ENCODE results near the gene DNMT3B. TPM values are rescaled to one million over a fixed set of nuclear protein-coding genes. Genes with fewer than 3 reads are reported as not detected.

Gene DNMT3B
- total and polyA plus RNA-seq, 12 donors = 0.12 to 2.0 (median 0.87) TPM; not detected in 1

DNA sequence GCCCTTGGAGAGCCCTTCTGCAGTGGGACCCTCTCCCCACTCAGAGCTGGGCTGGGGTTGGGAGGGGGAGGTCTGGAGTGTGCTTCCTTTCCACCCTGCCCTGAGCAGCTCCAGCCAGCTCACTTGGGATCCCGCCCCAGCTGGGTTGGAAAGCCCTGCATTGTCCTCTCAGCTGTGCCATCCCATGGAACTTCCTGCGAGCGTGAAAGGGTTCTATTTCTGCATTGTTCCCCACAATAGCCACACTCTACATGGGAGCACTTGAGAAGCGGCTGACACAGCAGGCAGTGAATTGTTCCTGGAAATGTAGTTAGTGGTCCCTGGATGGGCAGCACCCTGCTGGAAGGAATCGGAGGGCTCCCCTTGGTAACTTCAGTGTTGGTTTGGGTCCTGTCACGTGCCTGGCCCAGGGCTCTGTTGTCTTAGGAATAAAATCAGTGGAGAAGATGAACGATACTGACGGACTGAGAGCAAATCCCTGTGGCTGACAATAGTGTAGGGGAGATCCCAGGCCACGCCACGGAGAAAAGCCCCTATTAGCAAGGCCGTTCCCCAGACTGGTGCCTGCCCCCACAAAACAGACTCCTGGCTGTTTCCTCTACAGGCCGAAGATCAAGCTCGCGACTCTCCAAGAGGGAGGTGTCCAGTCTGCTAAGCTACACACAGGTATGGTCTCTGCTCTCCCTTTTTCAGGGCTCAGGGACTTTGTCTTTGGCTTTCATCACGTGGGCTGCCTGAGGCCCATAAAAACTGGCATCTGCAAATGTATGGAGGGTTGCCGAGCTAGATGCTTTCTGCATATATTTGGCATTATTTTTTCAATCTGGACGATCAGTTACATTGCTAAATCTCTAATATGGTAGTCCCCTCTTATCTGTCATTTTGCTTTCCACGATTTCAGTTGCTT lies 18.8 kb downstream of the DNMT3B start:
- H3K4me1 ChIP-seq (replicated peaks in 1 of 2) = no peaks in the 10 kb centered on the region
- no peaks in the 10 kb centered on the region for H3K9me3 ChIP-seq (replicated peaks in 1 of 3)
- H3K4me3 ChIP-seq = no peak overlapping the region
- TF ChIP-seq POLR2A (IDR thresholded peaks at IDR 0.05) = no peak
- TF ChIP-seq, protein P1, sequence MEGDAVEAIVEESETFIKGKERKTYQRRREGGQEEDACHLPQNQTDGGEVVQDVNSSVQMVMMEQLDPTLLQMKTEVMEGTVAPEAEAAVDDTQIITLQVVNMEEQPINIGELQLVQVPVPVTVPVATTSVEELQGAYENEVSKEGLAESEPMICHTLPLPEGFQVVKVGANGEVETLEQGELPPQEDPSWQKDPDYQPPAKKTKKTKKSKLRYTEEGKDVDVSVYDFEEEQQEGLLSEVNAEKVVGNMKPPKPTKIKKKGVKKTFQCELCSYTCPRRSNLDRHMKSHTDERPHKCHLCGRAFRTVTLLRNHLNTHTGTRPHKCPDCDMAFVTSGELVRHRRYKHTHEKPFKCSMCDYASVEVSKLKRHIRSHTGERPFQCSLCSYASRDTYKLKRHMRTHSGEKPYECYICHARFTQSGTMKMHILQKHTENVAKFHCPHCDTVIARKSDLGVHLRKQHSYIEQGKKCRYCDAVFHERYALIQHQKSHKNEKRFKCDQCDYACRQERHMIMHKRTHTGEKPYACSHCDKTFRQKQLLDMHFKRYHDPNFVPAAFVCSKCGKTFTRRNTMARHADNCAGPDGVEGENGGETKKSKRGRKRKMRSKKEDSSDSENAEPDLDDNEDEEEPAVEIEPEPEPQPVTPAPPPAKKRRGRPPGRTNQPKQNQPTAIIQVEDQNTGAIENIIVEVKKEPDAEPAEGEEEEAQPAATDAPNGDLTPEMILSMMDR (IDR thresholded peaks at IDR 0.05) = no peak
- H3K27me3 ChIP-seq = no peaks in the 10 kb centered on the region
- no peaks in the 10 kb centered on the region for H3K36me3 ChIP-seq (replicated peaks in 1 of 2)
- intact Hi-C loops (cut with DNase I) = loop anchor here in 1 of 2 donors (10.0 kb wide), 1 partner anchor 524 kb away; no protein-coding TSS in a partner anchor
- no peak overlapping the region for H3K27ac ChIP-seq
- DNase-seq = no peak
- 86 to 94% (median 92%) methylated on average over 18 of the region's 18 CpGs for WGBS, 4 donors

DNA sequence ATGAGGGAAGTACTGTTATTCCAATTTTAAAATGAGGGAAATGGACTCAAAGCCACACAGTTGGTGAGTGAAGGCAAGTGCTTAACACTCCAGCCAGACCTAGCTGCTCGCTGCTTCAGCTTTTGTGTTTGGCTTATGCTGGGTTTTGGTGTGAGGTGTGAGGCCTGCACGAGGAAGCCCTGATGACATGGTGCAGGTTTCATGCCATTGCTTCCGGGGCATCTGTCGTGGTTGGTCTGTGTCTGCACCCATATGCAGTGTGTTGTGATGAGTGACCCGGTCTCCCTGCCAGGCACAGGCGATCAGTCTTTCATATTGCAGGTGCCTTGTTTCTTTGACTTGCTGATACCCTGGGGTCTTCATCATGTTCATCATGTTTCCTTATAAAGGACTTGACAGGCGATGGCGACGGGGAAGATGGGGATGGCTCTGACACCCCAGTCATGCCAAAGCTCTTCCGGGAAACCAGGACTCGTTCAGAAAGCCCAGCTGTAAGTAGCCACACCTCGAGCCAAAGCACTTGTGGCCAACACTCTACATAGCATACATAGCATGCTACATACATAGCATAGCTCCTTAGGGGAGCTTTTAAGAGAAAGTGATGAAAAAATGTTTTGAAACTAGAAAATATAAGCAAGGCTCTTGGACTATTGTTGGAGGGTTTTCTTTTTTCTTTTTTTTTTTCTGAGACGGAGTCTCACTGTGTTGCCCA lies 22.3 kb downstream of the DNMT3B start:
- no peaks in the 10 kb centered on the region for H3K4me1 ChIP-seq (replicated peaks in 1 of 2)
- H3K27ac ChIP-seq = no peak overlapping the region
- no peaks in the 10 kb centered on the region for H3K36me3 ChIP-seq (replicated peaks in 1 of 2)
- no peak for DNase-seq
- no peaks in the 10 kb centered on the region for H3K27me3 ChIP-seq
- no peaks in the 10 kb centered on the region for H3K9me3 ChIP-seq (replicated peaks in 1 of 3)
- TF ChIP-seq POLR2A (IDR thresholded peaks at IDR 0.05) = no peak
- TF ChIP-seq, protein P1 (IDR thresholded peaks at IDR 0.05) = no peak
- intact Hi-C loops (cut with DNase I) = loop anchor here (5.0 to 10.0 kb wide), 2 partner anchors 518 to 520 kb away; no protein-coding TSS in a partner anchor
- no peak overlapping the region for H3K4me3 ChIP-seq
- WGBS, 4 donors = 89 to 95% (median 91%) methylated on average over 12 to 13 of the region's 13 CpGs

DNA sequence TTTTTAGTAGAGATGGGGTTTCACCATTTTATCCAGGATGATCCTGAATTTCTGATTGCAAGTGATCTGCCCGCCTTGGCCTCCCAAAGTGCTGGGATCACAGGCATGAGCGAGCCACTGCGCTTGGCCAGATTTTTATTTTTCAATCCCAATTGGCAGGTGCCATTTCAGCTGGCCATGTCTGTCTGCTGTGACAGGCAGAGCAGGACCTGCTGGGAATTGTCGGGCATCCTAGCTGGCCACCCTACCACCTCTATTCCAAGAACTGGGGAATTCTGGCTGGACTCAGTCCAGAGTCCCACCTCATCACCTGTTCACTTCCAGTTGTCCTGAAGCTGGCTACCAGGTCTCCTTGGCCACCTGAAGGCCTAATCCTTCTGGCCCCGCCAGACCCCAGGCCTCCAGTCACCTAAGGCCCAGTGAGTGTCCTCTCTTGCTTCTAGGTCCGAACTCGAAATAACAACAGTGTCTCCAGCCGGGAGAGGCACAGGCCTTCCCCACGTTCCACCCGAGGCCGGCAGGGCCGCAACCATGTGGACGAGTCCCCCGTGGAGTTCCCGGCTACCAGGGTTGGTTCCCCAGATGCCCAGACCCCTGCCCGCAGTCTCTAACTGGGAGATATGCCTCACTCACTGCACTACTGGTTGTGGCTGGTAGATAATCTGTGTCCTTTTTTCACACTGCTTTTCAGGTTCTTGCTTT lies 24.0 kb downstream of the DNMT3B start:
- TF ChIP-seq, protein P1 (IDR thresholded peaks at IDR 0.05) = no peak
- TF ChIP-seq POLR2A (IDR thresholded peaks at IDR 0.05) = no peak
- H3K36me3 ChIP-seq (replicated peaks in 1 of 2) = no peaks in the 10 kb centered on the region
- H3K27me3 ChIP-seq = no peaks in the 10 kb centered on the region
- no peaks in the 10 kb centered on the region for H3K9me3 ChIP-seq (replicated peaks in 1 of 3)
- intact Hi-C loops (cut with DNase I) = loop anchor here (5.0 to 10.0 kb wide), 2 partner anchors 516 to 519 kb away; no protein-coding TSS in a partner anchor
- DNase-seq = no peak
- WGBS, 4 donors = 92 to 96% (median 94%) methylated on average over 14 to 16 of the region's 16 CpGs
- no peak overlapping the region for H3K4me3 ChIP-seq
- no peak overlapping the region for H3K27ac ChIP-seq
- no peaks in the 10 kb centered on the region for H3K4me1 ChIP-seq (replicated peaks in 1 of 2)

All from adrenal gland (tissue), 12 donors.